ENCODE results near the gene DNAH10.

Gene DNAH10

DNA sequence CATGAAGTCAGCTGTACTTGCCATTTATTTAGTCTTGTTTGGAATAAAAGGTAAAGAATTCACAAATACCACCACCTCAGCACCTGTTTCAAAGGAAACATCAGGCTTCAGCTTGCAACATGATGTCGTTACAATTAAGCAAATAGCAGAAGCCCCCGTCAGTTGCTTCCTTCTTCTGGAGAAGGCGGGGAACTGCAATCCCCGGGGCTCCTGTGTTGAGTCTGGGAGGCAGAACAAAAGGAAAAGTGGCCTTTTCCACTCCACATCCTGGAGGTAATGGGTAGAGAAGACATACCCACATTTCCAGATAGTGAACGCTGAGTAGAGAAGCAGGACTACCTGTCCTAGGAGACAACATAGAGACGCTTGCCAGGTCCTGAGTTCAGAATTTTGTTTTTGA is 92.8 kb downstream of the DNAH10 start:
- DNase-seq, result no peak
- TF ChIP-seq, protein P1, sequence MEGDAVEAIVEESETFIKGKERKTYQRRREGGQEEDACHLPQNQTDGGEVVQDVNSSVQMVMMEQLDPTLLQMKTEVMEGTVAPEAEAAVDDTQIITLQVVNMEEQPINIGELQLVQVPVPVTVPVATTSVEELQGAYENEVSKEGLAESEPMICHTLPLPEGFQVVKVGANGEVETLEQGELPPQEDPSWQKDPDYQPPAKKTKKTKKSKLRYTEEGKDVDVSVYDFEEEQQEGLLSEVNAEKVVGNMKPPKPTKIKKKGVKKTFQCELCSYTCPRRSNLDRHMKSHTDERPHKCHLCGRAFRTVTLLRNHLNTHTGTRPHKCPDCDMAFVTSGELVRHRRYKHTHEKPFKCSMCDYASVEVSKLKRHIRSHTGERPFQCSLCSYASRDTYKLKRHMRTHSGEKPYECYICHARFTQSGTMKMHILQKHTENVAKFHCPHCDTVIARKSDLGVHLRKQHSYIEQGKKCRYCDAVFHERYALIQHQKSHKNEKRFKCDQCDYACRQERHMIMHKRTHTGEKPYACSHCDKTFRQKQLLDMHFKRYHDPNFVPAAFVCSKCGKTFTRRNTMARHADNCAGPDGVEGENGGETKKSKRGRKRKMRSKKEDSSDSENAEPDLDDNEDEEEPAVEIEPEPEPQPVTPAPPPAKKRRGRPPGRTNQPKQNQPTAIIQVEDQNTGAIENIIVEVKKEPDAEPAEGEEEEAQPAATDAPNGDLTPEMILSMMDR (IDR thresholded peaks at IDR 0.05), result no peak
- Histone ChIP-seq H3K9me3 (no peaks in the 10 kb centered on the region), H3K36me3 (no peaks in the 10 kb centered on the region), H3K27me3 (peaks cover 0 to 28% of the 10 kb centered on the region in 2 donors), H3K4me3 (no peak overlapping the region), H3K4me1 (no peaks in the 10 kb centered on the region), H3K27ac (no peak overlapping the region)
- intact Hi-C loops (cut with DNase I; ENCODE audit: low total_unique reads), result no loop called here

DNA sequence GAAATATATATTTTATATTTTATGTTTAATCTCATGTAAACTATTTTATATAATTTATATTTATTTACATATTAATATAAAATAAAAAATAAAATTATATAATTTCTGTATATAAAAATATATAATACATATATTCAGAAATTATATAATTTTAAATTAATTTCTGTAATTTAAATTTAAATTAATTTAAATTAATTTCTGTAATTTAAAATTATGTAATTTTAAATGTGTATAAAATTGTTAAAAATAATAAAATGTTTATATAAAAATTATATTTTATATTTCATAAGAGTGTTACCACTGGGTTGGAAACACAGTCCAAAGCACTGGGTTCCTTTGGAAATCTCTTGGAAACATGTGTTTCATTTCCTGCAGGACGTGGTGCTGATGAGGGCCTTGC is 94.6 kb downstream of the DNAH10 start:
- TF ChIP-seq, protein P1 (IDR thresholded peaks at IDR 0.05), result no peak
- no peaks in the 10 kb centered on the region for H3K4me1 ChIP-seq
- intact Hi-C loops (cut with DNase I; ENCODE audit: low total_unique reads), result no loop called here
- no peaks in the 10 kb centered on the region for H3K9me3 ChIP-seq
- peaks cover 0 to 21% of the 10 kb centered on the region in 2 donors for H3K27me3 ChIP-seq
- DNase-seq, result no peak
- no peaks in the 10 kb centered on the region for H3K36me3 ChIP-seq
- no peak overlapping the region for H3K4me3 ChIP-seq
- no peak overlapping the region for H3K27ac ChIP-seq

DNA sequence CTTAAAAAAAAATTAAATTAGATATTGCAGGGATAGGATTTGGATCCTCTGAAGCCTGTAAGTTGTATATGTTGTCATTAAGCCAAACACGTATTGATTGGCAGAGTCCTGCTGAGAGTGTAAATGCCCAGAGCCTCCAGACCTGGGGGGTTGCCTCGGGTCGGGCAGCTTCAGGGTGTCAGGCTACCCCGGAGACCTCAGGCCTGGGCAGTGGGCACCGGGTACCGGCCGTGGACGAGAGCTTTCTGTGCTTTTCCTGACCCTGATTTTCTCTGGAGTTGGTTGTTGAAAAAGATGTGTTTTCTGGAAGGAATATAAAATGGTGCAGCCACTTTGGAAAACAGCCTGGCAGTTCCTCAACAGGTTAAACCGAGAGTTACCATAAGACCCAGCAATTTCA is 96.1 kb downstream of the DNAH10 start:
- TF ChIP-seq, protein P1 (IDR thresholded peaks at IDR 0.05), result no peak
- intact Hi-C loops (cut with DNase I; ENCODE audit: low total_unique reads), result no loop called here
- Histone ChIP-seq H3K4me3 (no peak overlapping the region), H3K27me3 (peaks cover 0 to 18% of the 10 kb centered on the region in 2 donors), H3K4me1 (no peaks in the 10 kb centered on the region), H3K27ac (no peak overlapping the region), H3K9me3 (no peaks in the 10 kb centered on the region), H3K36me3 (no peaks in the 10 kb centered on the region)
- no peak for DNase-seq

DNA sequence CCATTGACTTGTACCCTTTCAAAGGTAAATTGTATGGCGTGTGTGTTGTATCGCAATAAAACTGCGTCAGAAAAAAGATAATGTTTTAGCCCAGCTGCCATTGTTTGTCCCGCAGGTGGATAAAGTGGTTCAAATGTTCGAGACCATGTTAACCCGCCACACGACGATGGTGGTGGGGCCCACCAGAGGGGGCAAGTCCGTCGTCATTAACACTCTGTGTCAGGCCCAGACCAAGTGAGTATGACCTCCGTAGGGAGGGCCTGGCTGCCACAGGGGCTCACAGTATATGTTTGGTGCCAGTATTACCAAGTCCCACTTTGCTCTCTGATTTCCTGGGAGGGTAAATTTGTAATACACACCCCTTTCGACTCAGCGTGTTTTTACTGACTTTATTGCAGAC is 96.9 kb downstream of the DNAH10 start:
- no peaks in the 10 kb centered on the region for H3K36me3 ChIP-seq
- H3K27me3 ChIP-seq, result peaks cover 0 to 18% of the 10 kb centered on the region in 2 donors
- TF ChIP-seq, protein P1 (IDR thresholded peaks at IDR 0.05), result no peak
- intact Hi-C loops (cut with DNase I; ENCODE audit: low total_unique reads), result no loop called here
- DNase-seq, result no peak
- no peaks in the 10 kb centered on the region for H3K9me3 ChIP-seq
- no peak overlapping the region for H3K27ac ChIP-seq
- no peaks in the 10 kb centered on the region for H3K4me1 ChIP-seq
- H3K4me3 ChIP-seq, result no peak overlapping the region

DNA sequence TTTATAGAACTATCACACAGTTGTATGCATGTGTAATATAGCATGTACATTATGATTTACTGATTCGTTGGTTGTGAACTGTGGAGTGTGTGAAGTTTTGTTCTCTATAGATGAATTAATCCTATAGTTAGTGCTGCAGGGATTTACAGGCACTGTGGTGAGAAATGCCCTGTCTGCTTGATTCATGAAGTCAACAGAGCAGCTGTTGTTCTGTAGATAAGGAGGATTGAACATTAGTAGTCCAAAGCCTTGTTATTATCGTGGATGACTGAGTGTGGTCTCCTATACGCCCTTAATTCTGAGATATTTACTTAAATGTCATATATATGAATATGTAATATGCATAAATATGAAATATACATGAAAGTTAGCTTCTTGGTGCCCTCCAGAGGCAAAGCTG is 98.3 kb downstream of the DNAH10 start:
- DNase-seq, result no peak
- Histone ChIP-seq H3K9me3 (no peaks in the 10 kb centered on the region), H3K27ac (no peak overlapping the region), H3K4me3 (no peak overlapping the region), H3K27me3 (peaks cover 0 to 18% of the 10 kb centered on the region in 2 donors), H3K36me3 (no peaks in the 10 kb centered on the region), H3K4me1 (no peaks in the 10 kb centered on the region)
- intact Hi-C loops (cut with DNase I; ENCODE audit: low total_unique reads), result no loop called here
- TF ChIP-seq, protein P1 (IDR thresholded peaks at IDR 0.05), result no peak

DNA sequence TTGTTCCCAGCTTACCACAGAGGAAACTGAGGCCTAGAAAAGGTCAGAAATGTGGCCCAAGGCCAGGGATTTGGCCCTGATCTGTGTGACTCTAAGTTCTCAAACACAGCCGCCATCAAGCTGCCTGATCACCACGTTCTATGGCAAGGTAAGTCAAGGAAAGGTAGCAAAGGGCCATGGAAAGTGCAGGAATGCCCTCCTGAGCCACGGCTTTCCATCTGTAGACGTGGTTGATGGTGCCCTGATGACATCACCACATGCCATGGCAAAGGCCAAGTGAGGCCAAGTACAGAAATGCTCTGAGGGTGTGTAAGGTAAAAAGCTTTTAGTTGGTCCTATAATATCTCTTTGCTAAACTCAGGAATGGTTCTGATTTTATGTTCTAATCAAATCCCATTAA is 99.3 kb downstream of the DNAH10 start:
- intact Hi-C loops (cut with DNase I; ENCODE audit: low total_unique reads), result no loop called here
- TF ChIP-seq, protein P1 (IDR thresholded peaks at IDR 0.05), result no peak
- DNase-seq, result no peak
- Histone ChIP-seq H3K9me3 (no peaks in the 10 kb centered on the region), H3K27me3 (peaks cover 0 to 16% of the 10 kb centered on the region in 2 donors), H3K4me1 (no peaks in the 10 kb centered on the region), H3K4me3 (no peak overlapping the region), H3K36me3 (no peaks in the 10 kb centered on the region), H3K27ac (no peak overlapping the region)
